H1 (cell line): ENCODE data around the gene PPP2R2D. TPM values are rescaled to one million over a fixed set of nuclear protein-coding genes. Genes with fewer than 3 reads are reported as not detected.

Source experiments
- CTCF ChIA-PET: fragments of 300-600 bp; sonication (Branson Sonifier 250); formaldehyde crosslinking; loops from one replicate; lab custom pipeline; 2021; ENCODE audit not compliant: partially characterized antibody; lab: Charles Lee
- POLR2A ChIA-PET: fragments of 300-600 bp; sonication (Branson Sonifier 250); formaldehyde crosslinking; loops from one replicate; lab custom pipeline; 2021; ENCODE audit warnings: inconsistent platforms; ENCODE audit not compliant: partially characterized antibody; lab: Charles Lee
- DNase-seq, 2 experiments: peaks; one replicate each; pipeline versions ENCODE4 v3.0.0 to v3.0.0-alpha.2; 2010 to 2022; ENCODE audit warnings: low spot score in 2 of 2, low read depth in 1 of 2, mixed read lengths in 1 of 2
- FAIRE-seq: peaks from 2 replicates; lab custom pipeline; 2011; peaks lifted over from hg19 to GRCh38; lab: Jason Lieb, UNC
- H2AFZ ChIP-seq: 2 replicates; pipeline ENCODE4 v1.8.1; 2012; ENCODE audit warnings: low read length, inconsistent platforms
- H2AK5ac ChIP-seq: 2 replicates; pipeline ENCODE4 v1.6.1; 2013; ENCODE audit warnings: low read depth, low read length
- H2BK120ac ChIP-seq: replicated peaks from 2 replicates; pipeline ENCODE3; 2013; ENCODE audit warnings: low read depth, low read length, inconsistent platforms
- H2BK12ac ChIP-seq: 2 replicates; pipeline ENCODE4 v1.6.1; 2013; ENCODE audit warnings: low read depth, low read length
- H2BK15ac ChIP-seq: 2 replicates; pipeline ENCODE4 v1.6.1; 2013; ENCODE audit warnings: low read length
- H2BK20ac ChIP-seq: 2 replicates; pipeline ENCODE4 v1.6.1; 2013; ENCODE audit warnings: low read length
- H2BK5ac ChIP-seq: 2 replicates; pipeline ENCODE4 v1.6.1; 2013; ENCODE audit warnings: low read depth, low read length
- H3K14ac ChIP-seq: 2 replicates; pipeline ENCODE4 v1.6.1; 2013; ENCODE audit warnings: inconsistent platforms; ENCODE audit not compliant: insufficient read length
- H3K18ac ChIP-seq: 2 replicates; pipeline ENCODE4 v1.6.1; 2013; ENCODE audit warnings: low read length; ENCODE audit errors: extremely low read depth
- H3K23ac ChIP-seq: 2 replicates; pipeline ENCODE4 v1.6.1; 2013; ENCODE audit warnings: inconsistent platforms; ENCODE audit not compliant: insufficient read length
- H3K23me2 ChIP-seq: 2 replicates; pipeline ENCODE4 v1.6.1; 2013; ENCODE audit warnings: low read depth, low read length
- H3K27ac ChIP-seq: 2 replicates; pipeline ENCODE4 v1.6.1; 2011; ENCODE audit warnings: low read depth, low read length, inconsistent platforms
- H3K27me3 ChIP-seq, 4 experiments: replicated peaks in 1 of 4; 1 replicate in 1 of 4; 2 replicates in 3 of 4; pipeline versions ENCODE4 v1.6.1 to v1.8.1; 2011 to 2013; ENCODE audit warnings: low read length in 3 of 4, mild to moderate bottlenecking in 3 of 4, inconsistent platforms in 2 of 4, mixed read lengths in 2 of 4, moderate library complexity in 1 of 4; ENCODE audit not compliant: control insufficient read depth in 3 of 4, insufficient read depth in 3 of 4; ENCODE audit errors: extremely low read depth in 1 of 4
- H3K36me3 ChIP-seq, 4 experiments: 2 replicates each; pipeline versions ENCODE4 v1.6.1 to v1.8.1; 2011 to 2013; ENCODE audit warnings: mild to moderate bottlenecking in 4 of 4, low read length in 3 of 4, moderate library complexity in 2 of 4, control low read depth in 1 of 4, inconsistent platforms in 1 of 4; ENCODE audit not compliant: insufficient read depth in 4 of 4, control insufficient read depth in 2 of 4
- H3K4ac ChIP-seq: replicated peaks from 2 replicates; pipeline ENCODE3; 2013; ENCODE audit warnings: low read length, low read depth, mixed read lengths, inconsistent platforms; ENCODE audit not compliant: insufficient read length
- H3K4me1 ChIP-seq, 4 experiments: replicated peaks in 1 of 4; 1 replicate in 1 of 4; 2 replicates in 3 of 4; pipeline versions ENCODE4 v1.6.1 to v1.8.1; 2011 to 2013; ENCODE audit warnings: low read length in 3 of 4, inconsistent platforms in 2 of 4, mixed read lengths in 1 of 4; ENCODE audit not compliant: insufficient read depth in 4 of 4, control insufficient read depth in 3 of 4
- H3K4me2 ChIP-seq, 2 experiments: 2 replicates each; pipeline versions ENCODE4 v1.6.1 to v1.8.1; 2011 to 2013; ENCODE audit warnings: low read depth in 2 of 2, low read length in 2 of 2, control low read depth in 1 of 2, inconsistent platforms in 1 of 2, mild to moderate bottlenecking in 1 of 2; ENCODE audit not compliant: insufficient read depth in 1 of 2
- H3K4me3 ChIP-seq, 4 experiments: fragments of 200-600, 300-600 bp in 1 of 4; sonication (generic), shearing (Covaris generic), sonication (Bioruptor Twin) in 1 of 4; 2 replicates each; pipeline versions ENCODE4 v1.5.1 to v1.8.1; 2011 to 2016; ENCODE audit warnings: low read length in 4 of 4, low read depth in 3 of 4, control low read depth in 2 of 4, inconsistent platforms in 2 of 4, mild to moderate bottlenecking in 2 of 4, mixed read lengths in 1 of 4, moderate library complexity in 1 of 4; ENCODE audit not compliant: insufficient read depth in 2 of 4; ENCODE audit errors: extremely low read depth in 1 of 4
- H3K56ac ChIP-seq: replicated peaks from 2 replicates; pipeline ENCODE3; 2013; ENCODE audit warnings: low read depth, mild to moderate bottlenecking, mixed read lengths, low read length, inconsistent platforms; ENCODE audit not compliant: insufficient read length
- H3K79me1 ChIP-seq: 2 replicates; pipeline ENCODE4 v1.6.1; 2013; ENCODE audit warnings: low read depth, low read length, control low read depth
- H3K79me2 ChIP-seq, 2 experiments: 2 replicates each; pipeline versions ENCODE4 v1.6.1 to v1.8.1; 2012 to 2013; ENCODE audit warnings: low read length in 2 of 2, mild to moderate bottlenecking in 2 of 2, inconsistent platforms in 1 of 2; ENCODE audit not compliant: insufficient read depth in 2 of 2, control insufficient read depth in 1 of 2
- H3K9ac ChIP-seq, 4 experiments: replicated peaks in 1 of 4; 1 replicate in 1 of 4; 2 replicates in 3 of 4; pipeline versions ENCODE4 v1.6.1 to v1.8.1; 2011 to 2013; ENCODE audit warnings: low read depth in 3 of 4, low read length in 3 of 4, control low read depth in 2 of 4, mild to moderate bottlenecking in 2 of 4, moderate library complexity in 2 of 4, inconsistent platforms in 1 of 4; ENCODE audit errors: extremely low read depth in 1 of 4
- H3K9me3 ChIP-seq, 2 experiments: 2 replicates each; pipeline versions ENCODE4 v1.6.1 to v1.8.1; 2012 to 2013; ENCODE audit warnings: mild to moderate bottlenecking in 2 of 2, moderate library complexity in 2 of 2, control low read depth in 1 of 2, inconsistent platforms in 1 of 2, low read depth in 1 of 2, low read length in 1 of 2, mixed read lengths in 1 of 2; ENCODE audit not compliant: insufficient read depth in 2 of 2
- H4K20me1 ChIP-seq, 2 experiments: replicated peaks in 1 of 2; 2 replicates each; pipeline versions ENCODE3 to v1.8.1; 2011 to 2013; ENCODE audit warnings: inconsistent platforms in 2 of 2, low read length in 2 of 2, mild to moderate bottlenecking in 1 of 2; ENCODE audit not compliant: insufficient read depth in 2 of 2, control insufficient read depth in 1 of 2
- H4K5ac ChIP-seq: 2 replicates; pipeline ENCODE4 v1.6.1; 2013; ENCODE audit warnings: low read length, low read depth, mixed read lengths, inconsistent platforms; ENCODE audit not compliant: insufficient read length
- H4K8ac ChIP-seq: 2 replicates; pipeline ENCODE4 v1.8.0; 2013; ENCODE audit warnings: mild to moderate bottlenecking, moderate library complexity, low read length, inconsistent platforms; ENCODE audit not compliant: insufficient read depth; ENCODE audit errors: extremely low read depth
- H4K91ac ChIP-seq: replicated peaks from 2 replicates; pipeline ENCODE3; 2013; ENCODE audit warnings: low read length, mixed read lengths, inconsistent platforms; ENCODE audit not compliant: insufficient read length
- CBX8 ChIP-seq: fragments of 300-800, 300-1000 bp; sonication (generic); IDR thresholded peaks from 2 replicates; pipeline ENCODE4 v1.7.1; 2016; ENCODE audit warnings: low read depth, low read length, borderline replicate concordance
- HDAC6 ChIP-seq: IDR thresholded peaks from one replicate; pipeline ENCODE4 v1.7.1; 2012; ENCODE audit warnings: low read depth, mild to moderate bottlenecking, inconsistent platforms, low read length, moderate library complexity
- SP4 ChIP-seq: IDR thresholded peaks from 2 replicates; pipeline ENCODE4 v1.6.1; 2012; ENCODE audit warnings: low read length, inconsistent platforms
- YY1 ChIP-seq: IDR thresholded peaks from 2 replicates; pipeline ENCODE4 v1.6.1; 2011; ENCODE audit warnings: low read depth, mild to moderate bottlenecking, low read length
- WGBS, 2 experiments: shearing (Covaris generic) in 1 of 2; methylation state at CpG; one replicate each; pipeline versions ENCODE4 v1.1.6 to v1.1.7; 2013 to 2015; ENCODE audit warnings: low lambda C conversion rate in 2 of 2, mixed read lengths in 2 of 2, inconsistent platforms in 1 of 2, low coverage in 1 of 2, missing lambda C conversion rate in 1 of 2; ENCODE audit not compliant: insufficient replicate concordance in 2 of 2, insufficient coverage in 1 of 2, insufficient read length in 1 of 2; ENCODE audit errors: extremely low coverage in 1 of 2, missing lambda C conversion rate in 1 of 2; 5-methylcytosine and 5-hydroxymethylcytosine counted together
- polyA plus RNA-seq, 7 experiments: library from polyadenylated mRNA; depleted of rRNA in 3 of 7; stranded (reverse) in 5 of 7; unstranded in 2 of 7; fragments of >200 nt in 5 of 7; fragments of 200-250 nt in 2 of 7; gene quantifications; 1 replicate in 5 of 7; 2 replicates in 1 of 7; 4 replicates in 1 of 7; pipeline versions ENCODE4 v1.2.1 to v1.2.3, GENCODE V29; 2011 to 2013; ENCODE audit warnings: missing spikeins in 2 of 7, mixed read lengths in 2 of 7
- total RNA-seq: library from RNA; stranded (reverse); fragmentation: NEBNext Ultra II Directional; extraction: Animal tissue kit (Norgen Biotek cat#: 25700); gene quantifications from 2 replicates; pipeline ENCODE4 v1.2.1, GENCODE V29; 2021
- TF ChIP-seq, protein P1 (sequence below): IDR thresholded peaks from 2 replicates; pipeline ENCODE4 v1.6.1; 2011; ENCODE audit warnings: low read length, improper control_type of control experiment
- TF ChIP-seq, protein P2 (sequence below), 3 experiments: IDR thresholded peaks; 1 replicate in 2 of 3; 2 replicates in 1 of 3; pipeline versions ENCODE4 v1.5.1 to v1.6.1; 2011; ENCODE audit warnings: low read length in 3 of 3, mild to moderate bottlenecking in 3 of 3, inconsistent platforms in 2 of 3, low read depth in 1 of 3, moderate library complexity in 1 of 3; ENCODE audit not compliant: insufficient read depth in 1 of 3; ENCODE audit errors: control extremely low read depth in 1 of 3

PPP2R2D gene
- total and polyA plus RNA-seq, 2 of the 8 experiments (the other 6 are each of a cell fraction or from before 2014, with no cell fraction given) = 25.4 to 32.8 TPM

DNA sequence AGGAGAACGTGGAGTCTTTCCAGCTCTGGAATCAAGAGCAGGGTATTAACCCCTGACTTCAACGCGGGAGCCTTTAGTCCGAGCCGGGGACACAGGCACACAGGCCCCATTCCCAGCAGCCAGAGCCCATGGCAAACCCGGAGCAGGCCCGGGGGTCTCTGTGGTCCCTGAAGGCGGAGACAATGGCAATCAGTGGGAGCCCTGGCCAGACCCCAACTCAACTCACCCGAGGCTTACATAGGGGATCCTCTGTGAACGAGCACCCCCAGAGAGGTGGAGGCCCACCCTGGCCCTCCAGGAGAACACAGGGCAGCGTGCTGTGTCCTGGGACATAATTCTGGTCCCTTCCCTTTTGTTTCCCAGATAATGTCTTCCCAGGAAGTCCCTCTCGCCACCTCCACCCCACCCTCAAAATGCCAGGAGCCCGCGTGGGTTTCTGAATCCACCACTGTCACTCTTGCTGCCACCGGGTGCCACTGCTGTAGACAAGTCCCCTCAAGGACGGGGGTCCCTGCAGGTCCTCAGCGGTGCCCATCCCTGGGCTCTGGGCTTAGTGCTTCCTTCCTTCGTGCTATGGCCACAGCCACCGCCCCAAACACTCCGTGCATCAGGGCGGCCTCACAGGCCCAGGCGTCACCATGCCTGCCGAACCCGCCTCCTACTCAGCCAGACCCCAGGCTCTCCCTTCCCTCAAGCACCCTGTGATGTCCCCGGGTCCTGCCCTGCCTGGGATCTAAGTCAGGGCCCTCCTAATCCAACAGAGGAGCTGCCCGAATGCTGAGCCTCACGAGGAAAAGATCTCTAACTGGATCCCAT is 28.6 kb upstream of the PPP2R2D start:
- H3K4me3 ChIP-seq = no peak overlapping the region
- 90% methylated on average over 27 of the region's 27 CpGs; no CpG with 5 or more reads in 1 of the 2 experiments for WGBS, 2 experiments
- no peak overlapping the region for H3K9ac ChIP-seq
- H4K8ac ChIP-seq = no peak overlapping the region
- H2AFZ ChIP-seq = no peak overlapping the region
- no peak overlapping the region for H3K4me2 ChIP-seq
- H4K5ac ChIP-seq = no peak overlapping the region
- no peak overlapping the region; the same call in 1 of the 2 replicates for H3K18ac ChIP-seq
- ChIA-PET CTCF (interaction anchor here (0.9 to 3.8 kb wide), 11 partner anchors 12 to 418 kb away, joined by 3 to 21 read pairs (median 11); no protein-coding TSS in a partner anchor), POLR2A (interaction anchor here (1.3 kb wide), 1 partner anchor 28 kb away, joined by 4 read pairs; the partner anchor contains the start of gene PPP2R2D)
- H3K79me2 ChIP-seq = no peaks in the 10 kb centered on the region
- no peak overlapping the region for H2BK12ac ChIP-seq
- no peak overlapping the region for H3K14ac ChIP-seq
- no peaks in the 10 kb centered on the region; a peak in 1 of 4 replicates for H3K9me3 ChIP-seq
- H3K79me1 ChIP-seq = no peaks in the 10 kb centered on the region
- no peak overlapping the region for H3K23ac ChIP-seq
- peak overlapping the region; percentile 15 for H4K91ac ChIP-seq
- H2BK15ac ChIP-seq = no peak overlapping the region
- H3K23me2 ChIP-seq = no peaks in the 10 kb centered on the region
- FAIRE-seq (no peak), DNase-seq (no peak)
- H3K56ac ChIP-seq = no peak overlapping the region
- TF ChIP-seq CBX8 (no peak), SP4 (no peak), YY1 (no peak), HDAC6 (no peak)
- TF ChIP-seq, protein P1, sequence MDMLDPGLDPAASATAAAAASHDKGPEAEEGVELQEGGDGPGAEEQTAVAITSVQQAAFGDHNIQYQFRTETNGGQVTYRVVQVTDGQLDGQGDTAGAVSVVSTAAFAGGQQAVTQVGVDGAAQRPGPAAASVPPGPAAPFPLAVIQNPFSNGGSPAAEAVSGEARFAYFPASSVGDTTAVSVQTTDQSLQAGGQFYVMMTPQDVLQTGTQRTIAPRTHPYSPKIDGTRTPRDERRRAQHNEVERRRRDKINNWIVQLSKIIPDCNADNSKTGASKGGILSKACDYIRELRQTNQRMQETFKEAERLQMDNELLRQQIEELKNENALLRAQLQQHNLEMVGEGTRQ = no peak
- TF ChIP-seq, protein P2, sequence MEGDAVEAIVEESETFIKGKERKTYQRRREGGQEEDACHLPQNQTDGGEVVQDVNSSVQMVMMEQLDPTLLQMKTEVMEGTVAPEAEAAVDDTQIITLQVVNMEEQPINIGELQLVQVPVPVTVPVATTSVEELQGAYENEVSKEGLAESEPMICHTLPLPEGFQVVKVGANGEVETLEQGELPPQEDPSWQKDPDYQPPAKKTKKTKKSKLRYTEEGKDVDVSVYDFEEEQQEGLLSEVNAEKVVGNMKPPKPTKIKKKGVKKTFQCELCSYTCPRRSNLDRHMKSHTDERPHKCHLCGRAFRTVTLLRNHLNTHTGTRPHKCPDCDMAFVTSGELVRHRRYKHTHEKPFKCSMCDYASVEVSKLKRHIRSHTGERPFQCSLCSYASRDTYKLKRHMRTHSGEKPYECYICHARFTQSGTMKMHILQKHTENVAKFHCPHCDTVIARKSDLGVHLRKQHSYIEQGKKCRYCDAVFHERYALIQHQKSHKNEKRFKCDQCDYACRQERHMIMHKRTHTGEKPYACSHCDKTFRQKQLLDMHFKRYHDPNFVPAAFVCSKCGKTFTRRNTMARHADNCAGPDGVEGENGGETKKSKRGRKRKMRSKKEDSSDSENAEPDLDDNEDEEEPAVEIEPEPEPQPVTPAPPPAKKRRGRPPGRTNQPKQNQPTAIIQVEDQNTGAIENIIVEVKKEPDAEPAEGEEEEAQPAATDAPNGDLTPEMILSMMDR (IDR thresholded peaks at IDR 0.05; ENCODE audit: control extremely low read depth in 1 of 3, insufficient read depth in 1 of 3, low read depth in 1 of 3, low read length in 3 of 3) = no peak
- H2BK120ac ChIP-seq = no peak overlapping the region
- no peak overlapping the region for H3K4ac ChIP-seq
- no peak overlapping the region for H2BK5ac ChIP-seq
- H2AK5ac ChIP-seq = no peak overlapping the region
- no peak overlapping the region for H3K27ac ChIP-seq
- H4K20me1 ChIP-seq = no peaks in the 10 kb centered on the region
- no peaks in the 10 kb centered on the region for H3K36me3 ChIP-seq
- H3K27me3 ChIP-seq = no peaks in the 10 kb centered on the region; a peak in 1 of 7 replicates
- H3K4me1 ChIP-seq = peaks cover 0 to 3% (median 0%) of the 10 kb centered on the region in 4 experiments; a peak in 2 of 7 replicates
- H2BK20ac ChIP-seq = no peak overlapping the region
